Measurements from ENCODE around the gene TMEM244. TPM values are rescaled to one million over a fixed set of nuclear protein-coding genes. Genes with fewer than 3 reads are reported as not detected.
"Not testable (repeated sequence)": the region's sequence is repeated elsewhere in the genome, so short reads cannot be mapped to it uniquely, and the experiment has no call there.

Gene TMEM244
- not detected for polyA plus RNA-seq

- WGBS, 3 donors = 82 to 86% (median 85%) methylated on average over 14 of the region's 14 CpGs
- no peak within 1 kb of the TSS for H3K27ac ChIP-seq (ENCODE audit: low read depth, low read length)
These were observed at the start of gene TMEM244 for GRCh38 chr6:129860908-129861665. TMEM244 (minus strand) TSS chr6:129861315; CDS start chr6:129861188, 127 bp downstream.

DNA sequence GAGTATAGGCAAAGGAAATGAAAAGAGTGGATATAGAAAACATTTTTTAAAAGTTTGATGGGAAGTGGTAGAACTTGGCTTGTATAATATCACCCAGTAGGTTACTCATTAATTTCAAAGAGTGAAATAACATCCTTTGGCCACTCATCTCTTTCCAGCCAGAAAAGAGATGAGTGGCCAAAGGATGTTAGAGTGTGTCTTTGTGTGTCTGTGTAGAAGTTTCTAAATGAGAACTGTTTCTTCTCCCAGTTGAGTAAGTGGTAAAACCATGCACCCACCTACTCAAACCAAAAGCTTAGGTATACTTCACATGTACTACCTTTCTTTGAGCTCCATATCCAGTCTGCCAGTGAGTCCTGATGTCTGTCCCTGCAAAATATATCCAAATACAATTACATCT, 47.7 kb upstream of the TMEM244 start:
- H3K27ac ChIP-seq (ENCODE audit: low read depth, low read length) = no peak overlapping the region

GRCh38 chr6:129908356-129908755, 47.2 kb upstream of the TMEM244 start:
- 67 to 79% (median 69%) methylated on average over 2 of the region's 2 CpGs for WGBS, 3 donors
- H3K27ac ChIP-seq (ENCODE audit: low read depth, low read length) = no peak overlapping the region

DNA sequence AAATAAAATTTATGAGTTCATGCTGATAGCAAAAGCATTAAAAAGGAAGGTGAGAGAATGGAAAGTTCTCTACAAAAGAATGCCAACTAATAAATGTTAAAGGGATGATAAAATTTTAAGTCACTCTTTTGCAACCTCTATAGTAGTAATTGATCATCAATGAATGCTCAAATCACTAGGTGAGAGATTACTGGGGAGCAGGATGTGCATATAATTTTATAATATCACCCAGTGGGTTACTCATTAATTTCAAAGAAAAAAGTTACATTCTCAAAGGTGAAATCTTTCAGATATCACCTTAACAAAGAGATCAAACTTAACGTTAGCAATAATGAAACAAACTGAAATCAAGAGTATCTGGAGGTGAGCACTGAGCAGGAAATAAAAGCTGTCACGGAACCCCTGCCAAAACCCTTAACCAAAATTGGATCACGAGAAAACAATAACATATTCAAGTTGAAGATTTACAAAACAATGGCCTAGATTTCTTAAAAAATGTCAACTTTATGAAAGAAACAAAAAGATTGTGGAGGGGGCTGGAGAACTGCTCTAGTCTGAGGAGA, 45.5 kb upstream of the TMEM244 start:
- 68 to 78% (median 71%) methylated on average over 3 of the region's 3 CpGs for WGBS, 3 donors
- no peak overlapping the region for H3K27ac ChIP-seq (ENCODE audit: low read depth, low read length)

GRCh38 chr6:129903082-129903481, 42.0 kb upstream of the TMEM244 start:
- H3K27ac ChIP-seq (ENCODE audit: low read depth, low read length) = no peak overlapping the region

DNA sequence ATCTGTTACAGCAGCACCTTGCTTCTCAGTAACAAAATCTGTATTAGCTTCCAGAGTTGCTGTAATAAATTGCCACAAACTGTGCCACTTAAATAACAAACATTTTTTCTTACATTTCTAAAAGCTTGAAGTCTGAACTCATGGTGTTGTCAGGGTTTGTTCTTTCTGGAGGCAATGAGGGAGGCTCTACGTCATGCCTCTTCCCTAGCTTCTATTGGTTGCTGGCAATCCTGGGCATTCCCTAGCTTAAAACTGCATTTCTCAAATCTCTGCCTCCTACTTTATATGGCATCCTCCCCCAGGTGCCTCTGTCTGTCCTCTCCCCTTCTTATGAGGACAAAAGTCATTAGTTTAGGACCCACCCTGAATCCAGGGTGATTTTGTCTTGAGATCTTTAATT, 41.6 kb upstream of the TMEM244 start:
- WGBS, 3 donors = 81 to 89% (median 85%) methylated on average over 1 of the region's 1 CpG
- H3K27ac ChIP-seq (ENCODE audit: low read depth, low read length) = no peak overlapping the region

GRCh38 chr6:129901910-129902309, 40.8 kb upstream of the TMEM244 start:
- H3K27ac ChIP-seq (ENCODE audit: low read depth, low read length) = no peak overlapping the region

DNA sequence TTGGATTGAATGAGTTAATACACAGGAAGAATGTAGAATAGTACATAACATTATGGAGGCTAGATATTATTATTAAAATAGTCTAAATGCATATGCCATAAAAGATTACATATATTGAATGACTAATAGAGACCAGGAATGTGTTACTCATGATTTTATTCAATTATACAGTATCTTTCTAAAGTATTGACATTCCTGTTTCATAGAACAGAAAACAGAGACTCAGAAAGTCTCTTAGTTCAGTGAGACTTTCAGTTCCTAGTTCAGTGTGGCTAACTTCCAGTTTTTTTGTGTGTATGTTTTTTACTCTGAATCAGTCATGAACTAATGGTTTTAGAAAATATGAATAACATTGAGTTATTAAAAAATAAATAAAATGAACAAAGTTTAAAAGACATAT, 34.6 kb upstream of the TMEM244 start:
- H3K27ac ChIP-seq (ENCODE audit: low read depth, low read length) = no peak overlapping the region

DNA sequence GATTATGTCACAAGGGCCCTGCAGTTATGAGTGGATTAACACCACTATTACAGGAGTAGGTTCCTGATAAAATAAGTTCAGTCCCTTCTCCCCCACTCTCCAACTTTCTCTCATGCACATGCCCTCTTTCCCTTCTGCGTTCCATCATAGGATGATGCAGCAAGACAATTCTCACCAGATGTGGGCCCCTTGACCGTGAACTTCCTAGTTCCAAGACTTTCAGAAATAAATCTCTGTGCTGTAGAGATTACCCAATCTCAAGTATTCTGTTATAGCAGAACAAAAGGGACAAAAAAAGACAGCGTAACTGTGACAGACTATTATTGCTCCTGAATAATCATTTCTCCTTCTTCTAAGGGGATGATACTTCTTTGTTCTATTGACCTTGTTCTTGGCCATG, 33.8 kb upstream of the TMEM244 start:
- no peak overlapping the region for H3K27ac ChIP-seq (ENCODE audit: low read depth, low read length)
- 56 to 80% (median 67%) methylated on average over 3 of the region's 3 CpGs for WGBS, 3 donors

DNA sequence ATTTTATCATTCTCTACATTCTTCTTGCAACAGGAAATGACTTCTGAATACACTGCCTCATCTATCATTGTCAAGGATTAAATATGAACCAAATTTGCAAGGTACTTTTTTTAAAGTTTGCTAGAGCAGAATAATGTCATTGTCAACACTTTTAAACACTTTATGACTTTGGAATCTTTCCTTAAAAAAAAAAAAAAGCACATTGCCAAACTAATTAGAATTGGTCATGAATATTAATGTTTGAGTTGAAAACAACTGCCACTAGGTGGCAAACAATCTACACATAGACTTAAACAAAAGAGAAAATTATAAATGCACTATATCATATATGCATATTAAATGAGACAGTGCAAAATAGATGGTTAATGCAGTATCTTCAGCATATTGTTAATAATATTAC, 32.5 kb upstream of the TMEM244 start:
- H3K27ac ChIP-seq (ENCODE audit: low read depth, low read length) = no peak overlapping the region

DNA sequence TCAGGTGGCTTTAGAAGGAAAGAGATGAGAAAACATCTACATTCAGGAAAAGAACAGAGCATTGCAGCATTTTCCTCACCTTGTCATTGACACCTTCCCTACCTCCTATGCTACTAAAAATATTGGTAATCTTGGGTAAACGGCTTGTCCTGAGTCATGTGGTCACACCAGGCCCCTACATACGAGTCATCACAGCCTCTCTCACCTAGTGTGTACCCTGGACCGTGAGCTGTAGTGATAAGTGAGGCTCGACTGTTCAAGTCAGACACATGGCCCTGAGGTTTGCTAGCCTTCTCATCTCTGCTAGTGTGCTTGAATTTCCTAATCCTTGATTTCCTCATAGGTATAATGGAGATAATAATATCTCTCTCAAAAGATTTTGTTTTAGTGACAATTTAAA, 29.6 kb upstream of the TMEM244 start:
- WGBS, 3 donors = 32 to 83% (median 70%) methylated on average over 4 of the region's 4 CpGs

DNA sequence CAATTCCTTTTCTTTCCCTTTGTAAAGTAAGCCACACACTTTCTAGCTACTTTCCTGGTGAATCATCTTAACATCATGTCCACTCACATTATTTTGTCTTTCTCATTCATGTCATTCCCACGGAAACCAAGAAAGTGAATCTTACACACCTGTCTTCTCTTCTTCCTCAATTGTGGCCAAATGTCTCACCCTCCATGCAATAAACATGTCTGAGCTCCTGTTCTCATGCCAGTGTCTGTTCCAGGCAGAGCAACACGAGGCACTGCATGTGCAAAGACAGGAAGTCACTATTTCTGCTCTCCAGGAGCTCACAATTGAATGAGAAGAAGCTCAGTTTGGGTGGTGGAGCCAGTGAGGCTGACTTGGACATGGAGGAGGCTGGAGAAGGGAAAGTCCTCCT, 29.0 kb upstream of the TMEM244 start:
- H3K27ac ChIP-seq (ENCODE audit: low read depth, low read length) = no peak overlapping the region
- 54 to 68% (median 54%) methylated on average over 2 of the region's 2 CpGs for WGBS, 3 donors

More for the DNA sequence above, 29.6 kb upstream of the TMEM244 start:
- H3K27ac ChIP-seq (ENCODE audit: low read depth, low read length) = no peak overlapping the region

GRCh38 chr6:129889580-129889979, 28.5 kb upstream of the TMEM244 start:
- H3K27ac ChIP-seq (ENCODE audit: low read depth, low read length) = no peak overlapping the region
- 87 to 94% (median 91%) methylated on average over 1 of the region's 1 CpG for WGBS, 3 donors

- no peak overlapping the region for H3K27ac ChIP-seq (ENCODE audit: low read depth, low read length)
- 64 to 84% (median 78%) methylated on average over 4 of the region's 4 CpGs for WGBS, 3 donors
These were observed 25.5 kb upstream of the TMEM244 start for GRCh38 chr6:129886401-129887155.

GRCh38 chr6:129884211-129884610, 23.1 kb upstream of the TMEM244 start:
- H3K27ac ChIP-seq (ENCODE audit: low read depth, low read length) = no peak overlapping the region
- WGBS, 3 donors = 55 to 60% (median 55%) methylated on average over 1 of the region's 1 CpG

DNA sequence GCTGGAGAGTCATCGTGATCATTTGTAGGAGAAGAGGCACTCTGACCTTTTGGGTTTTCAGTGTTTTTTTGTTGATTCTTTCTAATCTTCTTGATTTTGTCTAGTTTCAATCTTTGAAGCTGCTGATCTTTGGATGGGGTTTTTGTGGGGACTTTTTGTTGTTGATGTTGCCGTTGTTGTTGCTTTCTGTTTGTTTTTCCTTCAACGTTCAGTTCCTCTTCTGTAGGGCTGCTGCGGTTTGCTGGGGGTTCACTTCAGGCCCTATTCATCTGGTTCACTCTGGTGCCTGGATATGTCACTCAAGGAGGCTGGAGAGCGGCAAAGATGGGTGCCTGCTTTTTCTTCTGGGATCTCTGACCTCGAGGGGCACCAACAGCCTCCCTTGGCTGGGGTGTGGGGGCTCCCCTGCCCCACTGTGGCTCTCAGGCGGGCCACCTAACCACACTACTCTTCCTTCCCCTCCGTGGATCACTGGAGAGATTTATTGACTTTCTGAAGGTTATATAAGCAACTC, 21.5 kb upstream of the TMEM244 start:
- H3K27ac ChIP-seq (ENCODE audit: low read depth, low read length) = no peak overlapping the region
- 54 to 65% (median 56%) methylated on average over 8 of the region's 8 CpGs for WGBS, 3 donors

DNA sequence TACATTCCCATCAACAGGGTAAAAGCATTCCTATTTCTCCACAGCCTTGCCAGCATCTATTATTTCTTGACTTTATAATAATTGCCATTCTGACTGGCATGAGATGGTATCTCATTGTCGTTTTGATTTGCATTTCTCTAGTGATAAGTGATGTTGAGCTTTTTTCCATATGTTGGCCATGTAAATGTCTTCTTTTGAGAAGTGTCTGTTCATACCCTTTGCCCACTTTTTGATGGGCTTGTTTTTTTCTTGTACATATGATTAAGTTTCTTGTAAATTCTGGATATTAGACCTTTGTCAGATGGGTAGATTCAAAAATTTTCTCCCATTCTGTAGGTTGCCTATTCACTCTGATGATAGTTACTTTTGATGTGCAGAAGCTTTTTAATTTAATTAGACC, 16.8 kb upstream of the TMEM244 start:
- 74 to 95% (median 95%) methylated on average over 1 of the region's 1 CpG for WGBS, 3 donors

DNA sequence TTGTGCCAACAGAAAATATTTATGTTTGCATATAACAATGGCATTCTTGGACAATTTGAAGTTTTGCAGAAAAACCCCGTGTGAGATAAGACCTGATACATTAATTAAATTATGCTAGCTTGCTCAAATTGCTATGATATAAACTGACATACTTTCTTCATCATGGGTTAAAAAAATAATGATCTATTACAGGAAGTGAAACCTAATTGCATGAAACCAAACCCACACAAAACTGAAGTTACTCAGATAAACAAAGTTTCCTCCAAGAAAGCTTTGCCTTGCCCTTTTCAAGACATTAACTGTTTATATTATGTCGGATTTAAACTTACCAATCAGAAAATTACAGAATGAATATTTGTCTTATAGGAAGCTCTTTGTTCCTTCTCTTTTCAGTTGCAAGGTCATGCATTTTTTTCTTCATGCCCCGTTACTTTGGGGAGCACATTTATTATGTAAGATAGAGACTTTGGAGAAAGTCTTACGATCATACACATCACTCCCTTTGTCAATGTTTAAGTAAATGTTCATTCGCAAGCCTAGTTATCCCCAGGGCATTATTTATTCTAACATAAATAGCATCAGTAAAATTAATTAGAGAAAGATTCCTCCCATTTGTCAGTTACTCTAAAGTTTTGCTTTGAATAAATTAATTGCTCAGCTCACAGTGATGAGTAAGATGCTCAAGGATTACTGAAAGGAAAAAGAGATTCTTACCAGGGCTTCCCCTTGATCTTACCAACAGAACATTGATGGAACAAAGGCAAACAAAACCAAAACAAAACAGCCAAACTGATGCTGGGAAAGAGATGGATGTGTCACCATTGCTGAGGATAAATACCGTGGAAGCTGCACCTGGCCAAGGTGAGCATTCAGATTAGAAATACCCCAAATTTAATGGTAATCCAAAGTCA, 14.8 kb upstream of the TMEM244 start:
- 44 to 65% (median 52%) methylated on average over 6 of the region's 6 CpGs for WGBS, 3 donors
- H3K27ac ChIP-seq (ENCODE audit: low read depth, low read length) = no peak overlapping the region

More for the DNA sequence above, 16.8 kb upstream of the TMEM244 start:
- H3K27ac ChIP-seq (ENCODE audit: low read depth, low read length) = not testable (repeated sequence)

- H3K27ac ChIP-seq (ENCODE audit: low read depth, low read length) = no peak overlapping the region
These were observed 13.7 kb upstream of the TMEM244 start for GRCh38 chr6:129874837-129875236.
